Measurements from ENCODE around the gene REPS2.

REPS2 gene

GRCh38 chrX:17072721-17073230, 126.3 kb downstream of the REPS2 start:
- TF ChIP-seq EZH2 (optimal IDR thresholded peaks at IDR 0.05; ENCODE audit: low read depth, low read length), result no peak
- TF ChIP-seq CTCF (IDR thresholded peaks at IDR 0.05; ENCODE audit: low read length), result no peak
- TF ChIP-seq EZH2phosphoT487 (IDR thresholded peaks at IDR 0.05; ENCODE audit: low read length), result no peak
- Histone ChIP-seq H3K4me2 (ENCODE audit: low read depth, low read length) (no peak overlapping the region), H3K9me2 (replicated peaks; ENCODE audit: insufficient read depth, low read length) (no peaks in the 10 kb centered on the region), H3K9ac (ENCODE audit: low read length) (no peak overlapping the region), H3K27ac (ENCODE audit: low read length) (no peak overlapping the region), H4K20me1 (ENCODE audit: insufficient read depth, low read length) (no peaks in the 10 kb centered on the region), H3K4me3 (ENCODE audit: low read length) (no peak overlapping the region), H3K9me3 (replicated peaks; ENCODE audit: insufficient read depth, low read length) (no peaks in the 10 kb centered on the region), H2AFZ (ENCODE audit: low read length) (no peak overlapping the region), H3K36me3 (replicated peaks; ENCODE audit: insufficient read depth, low read length) (no peaks in the 10 kb centered on the region), H3K27me3 (replicated peaks; ENCODE audit: insufficient read depth, low read length) (no peaks in the 10 kb centered on the region), H3K79me2 (ENCODE audit: low read length) (no peaks in the 10 kb centered on the region), H3F3A (ENCODE audit: insufficient read depth, low read length) (no peaks in the 10 kb centered on the region), H3K4me1 (ENCODE audit: low read length) (peaks cover 15% of the 10 kb centered on the region)
- no peak for DNase-seq

GRCh38 chrX:17075004-17075403, 128.5 kb downstream of the REPS2 start:
- no peak overlapping the region for H3K9ac ChIP-seq (ENCODE audit: low read length)
- no peaks in the 10 kb centered on the region for H3K79me2 ChIP-seq (ENCODE audit: low read length)
- no peaks in the 10 kb centered on the region for H3F3A ChIP-seq (ENCODE audit: insufficient read depth, low read length)
- H3K4me1 ChIP-seq (ENCODE audit: low read length), result peaks cover 23% of the 10 kb centered on the region
- H3K36me3 ChIP-seq (replicated peaks; ENCODE audit: insufficient read depth, low read length), result no peaks in the 10 kb centered on the region
- no peaks in the 10 kb centered on the region for H4K20me1 ChIP-seq (ENCODE audit: insufficient read depth, low read length)
- DNase-seq, result no peak
- no peak overlapping the region for H2AFZ ChIP-seq (ENCODE audit: low read length)
- H3K9me3 ChIP-seq (replicated peaks; ENCODE audit: insufficient read depth, low read length), result no peaks in the 10 kb centered on the region
- no peak overlapping the region for H3K4me3 ChIP-seq (ENCODE audit: low read length)
- no peak overlapping the region for H3K4me2 ChIP-seq (ENCODE audit: low read depth, low read length)
- no peaks in the 10 kb centered on the region for H3K27me3 ChIP-seq (replicated peaks; ENCODE audit: insufficient read depth, low read length)
- no peak overlapping the region for H3K27ac ChIP-seq (ENCODE audit: low read length)
- no peaks in the 10 kb centered on the region for H3K9me2 ChIP-seq (replicated peaks; ENCODE audit: insufficient read depth, low read length)
- no peak for TF ChIP-seq CTCF (IDR thresholded peaks at IDR 0.05; ENCODE audit: low read length)
- no peak for TF ChIP-seq EZH2 (optimal IDR thresholded peaks at IDR 0.05; ENCODE audit: low read depth, low read length)

GRCh38 chrX:17077361-17077760, 130.9 kb downstream of the REPS2 start:
- TF ChIP-seq CTCF (IDR thresholded peaks at IDR 0.05; ENCODE audit: low read length) (no peak), EZH2phosphoT487 (IDR thresholded peaks at IDR 0.05; ENCODE audit: low read length) (no peak), EZH2 (optimal IDR thresholded peaks at IDR 0.05; ENCODE audit: low read depth, low read length) (no peak)
- Histone ChIP-seq H3K4me3 (ENCODE audit: low read length) (no peak overlapping the region), H3K4me2 (ENCODE audit: low read depth, low read length) (0 out of 2 replicates have a peak overlapping the region, but pooled peaks have one; percentile 15), H4K20me1 (ENCODE audit: insufficient read depth, low read length) (no peaks in the 10 kb centered on the region), H3K9ac (ENCODE audit: low read length) (no peak overlapping the region), H3K4me1 (ENCODE audit: low read length) (peaks cover 23% of the 10 kb centered on the region), H3K36me3 (replicated peaks; ENCODE audit: insufficient read depth, low read length) (no peaks in the 10 kb centered on the region), H3K9me3 (replicated peaks; ENCODE audit: insufficient read depth, low read length) (no peaks in the 10 kb centered on the region), H3K79me2 (ENCODE audit: low read length) (no peaks in the 10 kb centered on the region), H3K27me3 (replicated peaks; ENCODE audit: insufficient read depth, low read length) (no peaks in the 10 kb centered on the region), H2AFZ (ENCODE audit: low read length) (no peak overlapping the region), H3K9me2 (replicated peaks; ENCODE audit: insufficient read depth, low read length) (no peaks in the 10 kb centered on the region), H3K27ac (ENCODE audit: low read length) (0 out of 2 replicates have a peak overlapping the region, but pooled peaks have one; percentile 4), H3F3A (ENCODE audit: insufficient read depth, low read length) (no peaks in the 10 kb centered on the region)
- no peak for DNase-seq
